Bronchial epithelial cell (primary cell): ENCODE measurements around the gene DUSP1. TPM values are rescaled to one million over a fixed set of nuclear protein-coding genes. Genes with fewer than 3 reads are reported as not detected.

Experiments
- DNase-seq: peaks from one replicate; pipeline ENCODE4 v3.0.0-alpha.2; 2010; ENCODE audit warnings: low read depth
- FAIRE-seq: peaks from 2 replicates; lab custom pipeline; 2011; peaks lifted over from hg19 to GRCh38; lab: Jason Lieb, UNC
- H3K27me3 ChIP-seq: 2 replicates; pipeline ENCODE4 v1.5.1; 2011; ENCODE audit warnings: low read length; ENCODE audit not compliant: control insufficient read depth, insufficient read depth
- H3K36me3 ChIP-seq: 2 replicates; pipeline ENCODE4 v1.5.1; 2011; ENCODE audit warnings: low read length; ENCODE audit not compliant: control insufficient read depth, insufficient read depth
- H3K4me3 ChIP-seq: 2 replicates; pipeline ENCODE4 v1.5.1; 2011; ENCODE audit warnings: mild to moderate bottlenecking, low read depth, low read length, control low read depth
- total RNA-seq: library from RNA; depleted of rRNA; stranded (reverse); fragments of >200 nt; gene quantifications from 2 replicates; pipeline ENCODE4 v1.2.1, GENCODE V29; 2014
- TF ChIP-seq, protein P1 (sequence below): IDR thresholded peaks from 2 replicates; pipeline ENCODE4 v1.5.1; 2011; ENCODE audit warnings: mild to moderate bottlenecking, moderate library complexity, low read length, control low read depth, inconsistent platforms; ENCODE audit not compliant: insufficient read depth, severe bottlenecking

The DUSP1 gene
- total RNA-seq, 1 donor from 2014 or later = 114 TPM

DNA sequence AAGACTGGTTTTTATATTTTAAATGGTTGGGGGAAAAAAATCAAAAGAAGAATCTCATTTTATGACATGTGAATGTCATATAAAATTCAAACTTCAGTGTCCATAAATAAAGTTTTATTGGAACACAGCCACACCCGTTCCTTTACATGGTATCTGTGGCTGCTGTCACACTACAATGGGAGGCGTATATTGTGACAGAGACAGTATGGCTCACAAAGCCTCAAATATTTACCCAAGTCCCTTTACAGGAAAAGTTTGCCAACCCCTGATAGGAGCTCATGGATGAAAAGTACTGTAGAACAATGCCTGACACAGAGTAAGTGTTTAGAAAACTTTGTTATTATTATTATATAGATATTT lies 5.2 kb upstream of the DUSP1 start:
- H3K27me3 ChIP-seq = no peaks in the 10 kb centered on the region
- FAIRE-seq (no peak), DNase-seq (no peak)
- H3K4me3 ChIP-seq = no peak overlapping the region
- no peaks in the 10 kb centered on the region for H3K36me3 ChIP-seq
- TF ChIP-seq, protein P1, sequence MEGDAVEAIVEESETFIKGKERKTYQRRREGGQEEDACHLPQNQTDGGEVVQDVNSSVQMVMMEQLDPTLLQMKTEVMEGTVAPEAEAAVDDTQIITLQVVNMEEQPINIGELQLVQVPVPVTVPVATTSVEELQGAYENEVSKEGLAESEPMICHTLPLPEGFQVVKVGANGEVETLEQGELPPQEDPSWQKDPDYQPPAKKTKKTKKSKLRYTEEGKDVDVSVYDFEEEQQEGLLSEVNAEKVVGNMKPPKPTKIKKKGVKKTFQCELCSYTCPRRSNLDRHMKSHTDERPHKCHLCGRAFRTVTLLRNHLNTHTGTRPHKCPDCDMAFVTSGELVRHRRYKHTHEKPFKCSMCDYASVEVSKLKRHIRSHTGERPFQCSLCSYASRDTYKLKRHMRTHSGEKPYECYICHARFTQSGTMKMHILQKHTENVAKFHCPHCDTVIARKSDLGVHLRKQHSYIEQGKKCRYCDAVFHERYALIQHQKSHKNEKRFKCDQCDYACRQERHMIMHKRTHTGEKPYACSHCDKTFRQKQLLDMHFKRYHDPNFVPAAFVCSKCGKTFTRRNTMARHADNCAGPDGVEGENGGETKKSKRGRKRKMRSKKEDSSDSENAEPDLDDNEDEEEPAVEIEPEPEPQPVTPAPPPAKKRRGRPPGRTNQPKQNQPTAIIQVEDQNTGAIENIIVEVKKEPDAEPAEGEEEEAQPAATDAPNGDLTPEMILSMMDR = no peak

DNA sequence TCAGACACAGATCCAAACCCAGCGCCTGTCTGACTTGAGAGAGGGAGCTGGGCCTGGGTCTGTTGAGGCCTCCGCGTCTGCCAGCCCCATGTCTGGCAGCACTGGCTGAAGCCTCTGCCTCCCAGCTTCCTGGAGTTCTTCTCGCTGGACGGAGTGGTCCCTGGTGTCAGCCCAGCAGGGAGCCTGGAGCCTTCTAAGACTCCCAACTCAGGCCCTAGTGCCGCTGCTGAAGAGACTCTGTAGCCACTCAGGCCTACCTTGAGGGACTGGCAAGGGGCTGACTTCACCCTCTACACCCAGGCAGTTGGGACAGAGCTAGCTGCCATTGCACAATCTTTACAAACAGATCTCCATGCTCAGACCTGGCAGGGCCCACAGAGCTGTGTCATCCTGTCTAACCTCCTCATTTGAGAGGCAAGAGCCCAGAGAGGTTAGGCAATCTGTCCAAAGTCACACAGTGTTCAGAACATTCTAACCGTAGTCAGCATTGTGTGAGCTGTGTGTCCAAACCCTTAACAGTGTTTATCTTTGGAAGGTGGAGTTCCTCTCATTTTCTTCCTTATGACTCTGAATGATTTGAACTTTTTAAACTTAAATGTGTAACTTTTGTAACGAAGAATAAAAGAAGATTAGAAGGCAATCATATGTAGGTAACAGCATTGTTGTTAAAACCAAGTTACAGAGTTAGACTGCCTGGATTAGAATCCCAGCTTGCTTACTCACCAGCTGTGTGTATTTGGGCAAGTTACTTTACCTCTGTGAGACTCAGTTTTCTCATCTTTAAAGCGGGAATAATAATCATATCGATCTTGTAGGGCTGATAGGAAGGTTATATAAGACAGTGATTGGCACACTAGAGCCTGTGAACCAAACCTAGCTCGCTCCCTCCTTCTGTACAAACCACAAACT lies 4.6 kb upstream of the DUSP1 start:
- DNase-seq = peak; percentile 98
- Histone ChIP-seq H3K4me3 (no peak overlapping the region), H3K27me3 (no peaks in the 10 kb centered on the region), H3K36me3 (peaks cover 2% of the 10 kb centered on the region)
- TF ChIP-seq, protein P1 = no peak
- peak; percentile 55 for FAIRE-seq

DNA sequence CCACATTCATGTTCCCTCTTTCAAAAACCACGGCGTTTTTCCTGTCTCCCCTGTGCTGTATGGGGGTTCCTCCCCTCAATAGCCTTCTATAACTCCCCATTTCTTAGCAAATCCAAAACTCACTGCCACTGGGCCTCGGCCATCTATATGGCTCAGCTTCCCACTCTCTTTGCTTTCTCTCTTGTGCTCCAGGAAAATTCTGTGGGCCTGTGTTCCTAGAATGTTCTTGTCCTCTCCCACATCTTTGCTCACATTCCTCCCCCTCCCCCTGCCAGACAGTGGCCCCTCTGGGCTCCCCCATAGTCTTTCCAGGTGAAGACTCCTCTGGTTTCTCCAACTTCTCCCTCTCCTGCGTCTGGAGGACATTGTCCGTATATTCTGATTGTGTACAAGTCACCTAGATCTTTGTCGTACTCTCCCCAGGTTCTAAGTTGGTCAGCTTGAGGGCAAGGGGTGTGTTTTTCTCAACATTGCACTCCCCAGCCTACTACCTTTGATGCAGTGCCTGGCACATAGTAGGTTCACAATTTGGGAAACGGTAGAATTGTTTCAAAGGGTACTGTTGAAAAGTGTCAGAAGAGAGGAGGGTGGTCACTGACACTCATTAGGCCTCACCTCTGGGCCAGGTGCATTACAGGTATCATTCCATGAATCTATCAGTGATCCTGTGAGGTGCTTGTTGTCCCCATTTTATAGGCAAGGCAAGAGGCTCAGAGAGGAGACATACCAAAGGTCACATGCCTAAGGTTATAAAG lies 3.7 kb upstream of the DUSP1 start:
- H3K36me3 ChIP-seq = peaks cover 9% of the 10 kb centered on the region
- TF ChIP-seq, protein P1 = no peak
- no peak for FAIRE-seq

DNA sequence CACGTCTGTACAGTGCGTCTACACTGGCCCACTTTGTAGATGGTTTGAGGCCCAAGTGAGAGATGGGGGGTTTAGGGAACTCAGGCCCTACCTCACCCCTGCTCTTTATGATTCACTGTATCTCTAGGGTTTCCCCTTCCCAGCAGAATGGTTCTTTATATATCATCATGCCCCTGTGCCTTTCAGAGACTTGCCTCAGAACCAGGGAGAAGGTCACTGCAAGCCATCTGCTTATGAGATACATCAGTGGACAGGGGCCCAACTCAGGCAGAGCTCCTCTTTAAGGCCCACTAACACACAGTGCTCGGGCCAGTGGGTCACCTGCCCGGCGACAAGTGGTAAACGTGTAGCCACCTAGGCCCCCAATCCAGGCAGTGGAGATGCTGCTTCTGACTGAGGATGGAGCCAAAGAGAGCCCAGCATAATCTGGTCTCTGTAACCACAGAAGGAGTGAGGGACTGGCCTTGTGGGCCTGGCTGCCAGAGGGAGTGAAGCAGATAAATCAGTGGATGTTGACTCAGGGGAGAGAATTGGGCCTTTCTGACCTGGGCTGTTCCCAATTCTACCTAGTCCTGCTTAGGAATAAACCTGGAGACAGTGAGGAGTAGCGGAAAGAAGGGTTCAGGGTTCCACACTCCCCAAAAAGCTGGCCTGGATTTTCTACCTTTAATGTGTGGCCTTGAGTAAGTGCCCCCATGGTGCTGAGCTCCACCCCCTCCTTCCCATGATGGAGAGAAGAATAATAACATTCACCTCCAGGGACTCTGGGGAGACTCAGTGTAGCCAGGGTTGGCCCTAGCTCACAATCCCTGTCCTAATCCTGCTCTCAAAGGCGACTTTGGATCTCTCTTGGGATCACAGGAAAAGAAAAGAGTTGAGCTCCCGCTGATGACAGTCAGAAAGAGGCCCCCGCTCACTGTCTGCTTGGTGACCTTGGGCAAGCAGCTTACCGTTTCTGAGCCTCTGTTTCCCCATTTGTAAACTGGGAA lies 2.8 kb upstream of the DUSP1 start:
- DNase-seq (peak; percentile 40), FAIRE-seq (no peak)
- Histone ChIP-seq H3K36me3 (peaks cover 17% of the 10 kb centered on the region), H3K4me3 (no peak overlapping the region), H3K27me3 (no peaks in the 10 kb centered on the region)
- TF ChIP-seq, protein P1 = no peak

More for the DNA sequence above, 3.7 kb upstream of the DUSP1 start:
- Histone ChIP-seq H3K27me3 (no peaks in the 10 kb centered on the region), H3K4me3 (no peak overlapping the region)
- no peak for DNase-seq

DNA sequence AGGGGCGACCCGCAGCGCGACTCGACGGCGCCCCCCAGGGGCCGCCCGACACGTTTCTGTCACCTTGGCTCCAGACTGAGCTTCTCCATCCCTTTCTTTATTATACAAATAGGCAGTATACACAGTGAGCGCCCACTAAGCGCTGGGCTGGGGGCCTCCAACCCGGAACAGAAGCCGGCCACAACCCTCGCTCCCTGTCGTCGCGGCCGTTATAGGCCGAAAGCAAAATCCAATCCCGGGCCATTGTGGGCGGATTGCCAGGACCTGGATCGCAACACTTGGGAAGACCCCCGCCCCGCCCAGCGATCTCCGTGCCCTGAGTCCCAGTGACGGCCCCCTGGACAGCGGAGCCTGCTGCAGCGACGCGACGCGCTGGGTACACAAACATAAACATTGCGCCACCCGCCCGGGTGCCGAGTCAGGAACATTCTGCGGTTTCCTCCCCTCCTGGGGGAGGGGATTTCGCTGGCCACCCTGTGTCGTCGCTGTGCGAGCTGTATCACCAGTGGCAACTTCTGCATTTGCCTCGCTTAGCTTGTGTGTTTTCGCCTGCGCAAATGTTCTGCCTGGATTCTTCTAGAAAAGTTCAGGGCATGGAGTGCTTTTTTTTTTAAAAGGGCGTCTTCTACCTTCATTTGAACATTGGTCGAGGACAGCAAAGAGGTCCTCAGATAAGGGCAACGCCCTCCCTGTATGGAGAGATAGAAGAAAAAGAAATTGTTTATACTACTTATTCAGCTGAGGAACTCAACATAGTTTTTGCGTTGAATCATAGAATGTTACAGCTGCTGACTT lies 1.3 kb upstream of the DUSP1 start:
- peak overlapping the region; percentile 86 for H3K4me3 ChIP-seq
- TF ChIP-seq, protein P1 = peak; percentile 87
- DNase-seq (peak; percentile 86), FAIRE-seq (no peak)
- peaks cover 20% of the 10 kb centered on the region for H3K36me3 ChIP-seq
- no peaks in the 10 kb centered on the region for H3K27me3 ChIP-seq
